Stimulated activated CD4-positive, alpha-beta T cell treated with anti-CD3 and anti-CD28 coated beads, Interleukin-2, amount 100 ng/mL, for 48 hours (primary cell): Measurements from ENCODE around the gene KCNE5.
"Not testable (repeated sequence)": the region's sequence is repeated elsewhere in the genome, so short reads cannot be mapped to it uniquely, and the experiment has no call there.

Source experiments
- DNase-seq, 2 donors: peaks; one replicate each; pipeline ENCODE4 v3.0.0-alpha.2; 2020

The KCNE5 gene, protein sequence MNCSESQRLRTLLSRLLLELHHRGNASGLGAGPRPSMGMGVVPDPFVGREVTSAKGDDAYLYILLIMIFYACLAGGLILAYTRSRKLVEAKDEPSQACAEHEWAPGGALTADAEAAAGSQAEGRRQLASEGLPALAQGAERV

DNA sequence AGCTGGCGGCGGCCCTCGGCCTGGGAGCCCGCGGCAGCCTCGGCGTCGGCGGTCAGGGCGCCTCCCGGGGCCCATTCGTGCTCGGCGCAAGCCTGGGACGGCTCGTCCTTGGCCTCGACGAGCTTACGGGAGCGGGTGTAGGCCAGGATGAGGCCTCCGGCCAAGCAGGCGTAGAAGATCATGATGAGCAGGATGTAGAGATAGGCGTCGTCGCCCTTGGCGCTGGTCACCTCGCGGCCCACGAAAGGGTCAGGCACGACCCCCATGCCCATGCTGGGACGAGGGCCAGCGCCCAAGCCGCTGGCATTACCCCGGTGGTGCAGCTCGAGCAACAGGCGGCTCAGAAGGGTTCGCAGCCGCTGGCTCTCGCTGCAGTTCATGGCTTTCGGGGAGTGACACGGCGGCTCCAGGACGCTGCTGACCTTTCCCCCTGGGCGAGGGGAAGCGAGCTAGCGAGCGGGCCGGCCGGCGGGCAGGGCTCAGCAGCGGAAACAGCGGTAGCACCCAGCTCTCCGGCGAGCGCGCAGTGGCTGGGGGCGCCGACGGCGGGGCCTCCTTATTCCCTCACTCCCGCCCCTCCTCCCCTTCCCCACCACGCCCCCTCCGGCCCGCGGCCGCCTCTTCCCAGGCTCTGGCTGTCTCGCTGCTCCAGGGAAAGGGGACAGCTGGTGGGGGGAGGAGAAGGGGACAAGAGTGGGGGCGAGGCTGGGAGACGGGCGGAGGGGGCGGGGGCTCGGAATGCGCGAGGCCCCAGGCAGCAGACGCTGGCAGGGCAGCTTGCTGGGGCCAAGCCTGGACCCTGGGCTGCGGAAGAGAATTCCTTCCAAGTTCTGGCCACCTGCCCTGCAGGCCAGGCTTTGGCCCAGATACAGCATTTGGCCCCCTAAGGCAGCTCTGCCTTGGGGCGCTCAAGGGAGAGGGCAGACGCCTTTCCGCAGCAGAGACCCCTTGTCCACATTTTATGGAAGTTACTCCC is at the start of gene KCNE5:
Gene KCNE5 (minus strand): TSS at position 532 of the 976 bp plus-strand sequence. CDS start 152 bp downstream, at position 380.
- DNase-seq: no peak

DNA sequence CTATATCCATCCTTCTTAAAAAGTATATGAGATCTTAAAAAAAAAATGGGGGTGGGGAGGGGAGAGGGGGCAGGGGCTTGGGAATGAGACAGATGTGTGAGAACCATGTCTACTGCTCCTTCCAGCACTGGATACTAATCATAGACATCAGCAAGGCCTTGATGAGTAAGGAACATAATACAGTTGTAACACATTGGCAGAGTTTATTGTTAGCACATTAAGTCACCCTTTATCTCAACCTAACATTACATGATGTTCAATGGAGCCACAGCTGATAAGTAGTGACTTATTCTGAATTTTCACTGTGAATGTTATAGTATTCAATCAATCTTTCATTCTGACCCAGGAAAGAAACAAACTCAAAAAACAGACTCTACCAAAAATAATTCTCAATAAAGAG is 47.3 kb upstream of the KCNE5 start:
- DNase-seq: no peak

DNA sequence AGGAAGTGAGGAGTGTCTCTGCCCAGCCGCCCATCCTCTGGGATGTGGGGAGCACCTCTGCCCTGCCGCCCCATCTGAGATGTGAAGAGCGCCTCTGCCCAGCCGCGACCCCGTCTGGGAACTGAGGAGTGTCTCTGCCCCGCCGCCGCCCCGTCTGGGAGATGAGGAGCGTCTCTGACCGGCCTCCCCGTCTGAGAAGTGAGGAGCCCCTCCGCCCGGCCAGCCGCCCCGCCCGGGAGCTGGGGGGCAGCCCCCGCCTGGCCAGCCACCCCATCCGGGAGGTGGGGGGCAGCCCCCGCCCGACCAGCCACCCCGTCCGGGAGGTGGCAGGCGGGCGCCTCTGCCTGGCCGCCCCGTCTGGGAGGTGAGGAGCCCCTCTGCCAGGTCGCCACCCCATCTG is 46.2 kb upstream of the KCNE5 start:
- not testable (repeated sequence) for DNase-seq

DNA sequence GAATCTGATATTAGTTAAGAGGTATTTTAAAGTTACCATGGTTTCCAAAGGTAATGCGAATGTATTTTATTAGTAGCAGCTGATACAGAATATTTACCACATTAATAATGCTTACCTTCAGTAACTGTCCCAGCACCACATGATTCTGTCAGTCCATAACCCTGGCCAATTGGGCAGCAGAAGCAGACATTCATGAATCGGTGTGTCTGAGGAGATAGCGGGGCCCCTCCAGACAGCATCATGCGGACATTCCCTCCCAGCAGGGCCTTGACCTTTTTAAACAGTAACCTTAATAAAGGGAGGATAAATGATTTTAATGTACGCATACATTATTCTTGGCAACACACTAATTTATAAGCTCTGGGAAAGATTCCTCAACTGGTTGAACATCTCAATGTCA is 43.0 kb upstream of the KCNE5 start:
- no peak for DNase-seq

DNA sequence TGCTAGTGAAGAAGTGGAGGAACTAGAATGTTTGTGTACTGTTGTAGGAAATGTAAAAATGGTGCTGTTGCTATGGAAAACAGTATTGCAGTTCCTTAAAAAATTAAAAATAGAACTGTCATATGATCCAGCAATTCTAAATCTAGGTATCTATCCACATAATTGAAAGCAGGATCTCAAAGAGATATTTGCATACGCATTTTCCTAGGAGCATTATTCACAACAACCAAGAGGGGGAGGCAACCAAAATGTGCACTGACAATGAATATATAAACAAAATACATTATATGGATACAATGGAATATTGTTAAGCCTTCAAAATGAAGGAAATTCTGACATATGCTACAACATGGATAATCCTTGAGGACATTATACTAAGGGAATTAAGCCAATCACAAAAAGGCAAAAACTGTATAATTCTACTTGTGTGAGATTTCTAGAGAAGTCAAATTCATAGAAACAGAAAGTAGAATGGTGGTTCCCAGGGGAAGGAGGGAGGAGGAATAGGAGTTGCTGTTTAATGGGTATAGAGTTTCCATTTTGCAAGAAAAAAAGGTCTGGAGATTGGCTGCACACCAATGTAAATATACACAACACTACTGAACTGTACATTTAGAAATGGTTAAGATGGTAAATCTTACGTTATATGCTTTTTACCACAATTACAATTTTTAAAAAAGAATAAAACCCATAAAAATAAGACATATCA is 35.6 kb upstream of the KCNE5 start:
- no peak for DNase-seq

DNA sequence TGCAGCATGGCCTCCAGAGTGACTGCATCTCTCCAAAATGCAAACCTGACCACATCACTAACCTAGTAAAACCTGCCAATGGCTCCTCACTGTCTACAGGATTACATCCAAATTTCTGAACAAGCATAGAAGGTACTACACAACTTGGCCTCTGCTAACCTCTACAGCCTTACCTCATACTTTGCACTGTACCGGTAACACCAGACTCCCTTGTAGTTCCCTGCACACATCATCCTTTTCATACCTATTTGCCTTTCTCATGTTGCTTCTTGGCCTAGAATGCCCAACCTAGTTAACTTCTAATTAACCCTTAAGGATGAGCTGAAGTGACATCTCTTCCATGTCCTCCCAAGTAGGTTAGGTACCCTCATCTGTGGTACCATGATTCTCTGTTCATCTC is 33.4 kb upstream of the KCNE5 start:
- DNase-seq: no peak

DNA sequence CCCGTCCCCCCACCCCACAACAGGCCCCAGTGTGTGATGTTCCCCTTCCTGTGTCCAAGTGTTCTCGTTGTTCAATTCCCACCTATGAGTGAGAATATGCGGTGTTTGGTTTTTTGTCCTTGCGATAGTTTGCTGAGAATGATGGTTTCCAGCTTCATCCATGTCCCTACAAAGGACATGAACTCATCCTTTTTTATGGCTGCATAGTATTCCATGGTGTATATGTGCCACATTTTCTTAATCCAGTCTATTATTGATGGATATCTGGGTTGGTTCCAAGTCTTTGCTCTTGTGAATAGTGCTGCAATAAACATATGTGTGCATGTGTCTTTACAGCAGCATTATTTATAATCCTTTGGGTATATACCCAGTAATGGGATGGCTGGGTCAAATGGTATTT is 32.4 kb upstream of the KCNE5 start:
- DNase-seq: not testable (repeated sequence)

DNA sequence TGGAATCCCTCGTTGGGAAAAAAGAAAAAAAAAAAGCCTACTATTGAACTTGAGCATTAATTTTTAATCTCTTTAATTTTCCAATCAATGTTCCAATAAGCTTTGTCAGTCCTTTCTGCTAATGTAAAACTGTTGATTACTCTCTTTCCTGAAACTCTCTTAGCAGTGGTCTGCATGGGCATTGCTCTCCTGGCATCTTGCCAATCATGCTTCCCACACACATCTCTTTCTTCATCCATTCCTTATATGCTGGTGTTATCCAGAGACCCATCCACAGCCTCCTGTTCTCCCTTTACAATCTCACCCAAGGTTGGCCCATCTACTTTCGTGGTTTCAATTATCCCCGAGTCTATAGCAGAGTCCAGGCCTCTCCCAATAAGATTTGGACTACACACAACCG is 31.8 kb upstream of the KCNE5 start:
- DNase-seq: no peak

DNA sequence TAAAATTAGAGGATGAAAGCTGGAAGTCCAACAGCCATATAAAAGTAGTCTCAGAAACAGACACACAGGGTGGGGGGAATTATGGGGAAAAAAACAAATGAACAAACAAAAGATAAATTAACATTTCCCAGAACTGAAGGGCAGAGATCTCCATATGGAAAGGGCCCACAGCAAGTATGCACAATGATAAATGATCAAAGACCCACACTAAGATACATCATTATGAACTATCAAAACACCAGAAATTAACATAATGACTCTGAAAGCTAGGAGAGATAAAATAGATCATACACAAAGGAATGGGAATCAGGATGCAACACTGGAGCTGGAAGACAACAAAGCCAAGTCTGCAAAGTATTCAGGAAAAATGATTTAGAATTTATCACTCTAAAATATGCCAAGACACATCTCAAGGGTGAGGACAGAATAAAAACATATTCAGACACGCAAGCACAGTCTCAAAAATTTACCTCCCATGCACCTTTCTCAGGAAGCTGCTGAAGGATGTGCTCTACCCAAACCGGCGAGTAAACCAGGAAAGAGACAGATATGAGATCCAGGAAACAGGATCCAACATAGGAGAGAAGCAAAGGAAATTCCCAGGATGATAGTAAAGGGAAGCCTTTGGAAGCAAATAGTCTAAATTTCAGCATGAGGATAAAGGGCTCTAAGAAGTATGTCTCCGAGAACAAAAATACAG is 30.7 kb upstream of the KCNE5 start:
- DNase-seq: no peak

DNA sequence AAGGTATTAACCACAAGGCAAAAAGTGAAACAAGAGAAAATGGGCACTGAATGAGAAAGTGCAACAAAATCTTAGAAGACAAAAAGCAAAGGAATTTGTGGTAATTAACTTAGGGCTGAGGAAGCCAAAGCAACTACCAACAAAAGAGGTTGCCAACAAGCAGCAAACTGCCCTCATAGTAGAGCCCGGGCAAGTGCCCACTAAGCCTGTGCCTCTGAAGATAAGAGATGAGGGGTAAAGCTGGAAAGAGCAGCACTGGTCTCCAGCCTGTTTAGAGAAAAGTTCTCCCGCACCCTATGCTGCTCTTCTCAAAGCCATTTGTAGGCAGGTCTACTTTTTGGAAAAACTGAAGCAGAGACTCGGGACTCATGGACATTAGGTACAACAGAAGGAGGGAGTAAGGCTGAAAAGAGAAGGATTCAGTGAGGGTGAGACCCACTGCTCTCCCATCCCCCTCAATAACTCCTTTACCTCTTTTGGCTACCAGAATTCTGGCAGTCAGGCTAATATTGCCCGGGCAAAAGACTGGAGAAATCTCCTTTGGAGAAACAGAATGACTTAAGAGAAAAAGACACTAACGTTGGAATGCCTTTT is 29.6 kb upstream of the KCNE5 start:
- no peak for DNase-seq

DNA sequence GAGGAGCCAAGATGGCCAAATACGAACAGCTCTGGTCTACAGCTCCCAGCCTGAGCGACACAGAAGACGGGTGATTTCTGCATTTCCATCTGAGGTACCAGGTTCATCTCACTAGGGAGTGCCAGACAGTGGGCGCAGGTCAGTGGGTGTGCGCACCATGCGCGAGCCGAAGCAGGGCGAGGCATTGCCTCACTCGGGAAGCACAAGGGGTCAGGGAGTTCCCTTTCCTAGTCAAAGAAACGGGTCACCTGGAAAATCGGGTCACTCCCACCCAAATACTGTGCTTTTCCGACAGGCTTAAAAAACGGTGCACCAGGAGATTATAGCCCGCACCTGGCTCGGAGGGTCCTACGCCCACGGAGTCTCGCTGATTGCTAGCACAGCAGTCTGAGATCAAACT is 19.7 kb upstream of the KCNE5 start:
- DNase-seq: not testable (repeated sequence)

DNA sequence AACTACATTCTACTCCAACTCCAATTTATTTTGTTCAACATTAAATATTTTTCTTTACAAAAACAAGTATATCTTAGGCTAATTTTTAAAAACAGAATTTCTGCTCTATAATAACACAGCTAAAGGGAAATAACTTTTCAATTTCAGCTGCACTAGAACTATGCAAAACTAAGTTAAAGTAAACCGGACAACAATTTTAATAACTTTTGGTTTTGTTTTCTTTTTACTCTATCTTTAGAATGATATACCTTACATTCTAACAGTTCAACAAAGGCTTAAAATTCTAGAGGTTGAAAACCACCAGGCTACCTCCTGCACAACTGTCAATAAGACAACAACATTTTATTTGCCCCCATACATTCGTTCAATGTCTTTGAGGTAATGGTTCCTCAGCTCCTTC is 18.7 kb upstream of the KCNE5 start:
- no peak for DNase-seq

DNA sequence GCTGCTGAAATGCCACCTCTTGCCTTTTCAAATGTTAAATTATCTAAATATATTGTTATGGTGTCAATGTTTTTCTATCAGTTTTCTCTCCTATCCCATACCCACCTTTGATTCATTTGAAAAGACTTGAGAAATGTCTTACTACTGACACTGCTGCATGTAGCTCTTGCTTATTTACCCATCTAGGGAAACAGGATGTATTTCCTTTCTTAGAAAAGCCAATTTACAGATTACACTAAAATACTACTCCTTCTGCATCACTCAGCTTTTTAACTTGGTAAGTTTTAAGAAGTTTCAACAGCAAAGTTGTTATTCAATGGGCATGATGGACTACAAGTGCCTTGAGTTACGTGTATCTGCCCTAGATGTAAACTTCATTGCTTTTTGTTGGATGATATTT is 13.2 kb upstream of the KCNE5 start:
- DNase-seq: no peak

DNA sequence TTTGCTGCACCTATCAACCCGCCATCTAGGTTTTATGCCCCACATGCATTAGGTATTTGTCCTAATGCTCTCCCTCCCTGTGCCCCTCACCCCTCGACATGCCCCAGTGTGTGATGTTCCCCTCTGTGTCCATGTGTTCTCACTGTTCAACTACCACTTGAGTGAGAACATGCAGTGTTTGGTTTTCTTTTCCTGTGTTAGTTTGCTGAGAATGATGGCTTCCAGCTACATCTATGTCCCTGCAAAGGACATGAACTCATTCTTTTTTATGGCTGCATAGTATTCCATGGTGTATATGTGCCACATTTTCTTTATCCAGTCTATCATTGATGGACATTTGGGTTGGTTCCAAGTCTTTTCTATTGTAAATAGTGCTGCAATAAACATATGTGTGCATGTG is 12.5 kb upstream of the KCNE5 start:
- DNase-seq: not testable (repeated sequence)

DNA sequence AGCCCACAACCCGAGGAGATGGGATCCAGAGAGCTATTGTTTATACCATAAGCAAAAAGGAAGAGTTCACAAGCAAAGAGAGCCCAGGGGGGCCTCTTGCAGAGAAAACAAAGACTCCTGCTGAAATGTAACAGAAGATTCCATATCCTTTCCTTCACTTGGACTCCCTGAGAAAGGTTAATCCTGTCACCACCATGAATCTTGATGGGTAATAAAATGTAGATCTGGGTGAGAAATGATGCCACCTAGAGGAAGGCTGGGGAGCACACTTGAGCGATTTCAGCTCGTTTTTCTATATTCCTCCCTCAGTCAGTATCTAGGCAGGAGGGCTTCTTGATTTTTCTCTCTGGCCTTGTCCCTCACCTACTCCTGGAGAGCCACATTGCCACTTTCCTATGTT is 10.2 kb upstream of the KCNE5 start:
- DNase-seq: no peak

DNA sequence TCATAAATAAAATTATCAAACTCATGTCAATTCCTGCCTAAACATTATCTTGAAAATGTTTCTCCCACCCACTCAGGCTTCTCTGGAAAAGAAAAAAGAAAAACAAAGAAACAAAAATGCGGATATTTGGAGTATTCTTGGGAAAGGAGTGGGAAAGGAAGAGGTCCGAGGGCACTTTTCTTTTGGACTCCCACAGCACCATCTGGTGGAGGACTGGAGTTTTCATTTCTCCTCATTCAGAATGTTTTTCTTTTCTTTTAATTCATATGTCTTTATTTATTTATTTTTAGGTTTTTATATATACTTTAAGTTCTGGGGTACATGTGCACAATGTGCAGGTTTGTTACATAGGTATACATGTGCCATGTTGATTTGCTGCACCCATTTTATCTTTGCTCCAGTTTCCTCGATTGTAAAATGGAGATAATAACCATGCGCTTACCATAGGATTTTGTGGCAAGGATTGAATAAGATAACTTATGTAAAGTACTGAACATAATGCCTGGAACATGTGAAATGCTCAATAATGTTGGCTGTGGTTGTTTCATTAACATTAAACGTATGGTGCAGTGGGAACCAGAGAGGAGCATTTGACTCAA is 8.0 kb upstream of the KCNE5 start:
- no peak for DNase-seq

DNA sequence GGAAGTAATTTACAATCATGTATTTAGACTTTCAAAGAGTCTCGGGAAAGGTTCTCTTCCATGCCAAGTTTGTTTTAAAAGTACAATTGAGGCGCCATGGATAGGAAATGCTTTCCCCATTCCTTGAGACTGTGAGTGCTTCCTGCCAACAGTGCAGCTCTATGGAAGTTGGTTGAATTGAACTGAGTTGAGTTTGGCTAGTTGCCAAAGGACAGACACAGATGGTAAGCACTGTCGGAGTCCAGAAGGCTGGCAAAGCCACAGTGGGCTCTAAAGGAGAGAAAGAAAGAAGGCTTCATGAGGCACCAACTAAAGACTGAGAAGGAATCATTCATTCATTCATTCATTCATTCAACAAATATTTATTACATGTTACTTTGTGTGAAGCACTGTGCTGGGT is 4.3 kb upstream of the KCNE5 start:
- DNase-seq: no peak

DNA sequence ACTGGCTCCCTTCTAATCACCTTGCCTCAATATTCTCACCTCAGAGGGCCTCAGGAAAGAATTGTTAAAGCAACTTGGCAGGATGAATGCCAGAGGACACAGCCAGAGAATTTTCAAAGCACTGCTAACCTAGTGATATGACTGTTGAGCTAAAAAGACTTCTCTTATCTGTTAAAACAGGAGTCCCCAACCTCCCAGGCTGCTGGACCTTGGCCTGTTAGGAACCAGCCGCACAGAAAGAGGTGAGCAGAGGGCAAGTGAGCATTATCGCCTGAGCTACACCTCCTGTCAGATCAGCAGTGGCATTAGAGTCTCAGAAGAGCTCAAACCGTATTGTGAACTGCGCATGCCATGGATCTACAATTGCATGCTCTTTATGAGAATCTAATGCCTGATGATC is 1.7 kb upstream of the KCNE5 start:
- DNase-seq: no peak

DNA sequence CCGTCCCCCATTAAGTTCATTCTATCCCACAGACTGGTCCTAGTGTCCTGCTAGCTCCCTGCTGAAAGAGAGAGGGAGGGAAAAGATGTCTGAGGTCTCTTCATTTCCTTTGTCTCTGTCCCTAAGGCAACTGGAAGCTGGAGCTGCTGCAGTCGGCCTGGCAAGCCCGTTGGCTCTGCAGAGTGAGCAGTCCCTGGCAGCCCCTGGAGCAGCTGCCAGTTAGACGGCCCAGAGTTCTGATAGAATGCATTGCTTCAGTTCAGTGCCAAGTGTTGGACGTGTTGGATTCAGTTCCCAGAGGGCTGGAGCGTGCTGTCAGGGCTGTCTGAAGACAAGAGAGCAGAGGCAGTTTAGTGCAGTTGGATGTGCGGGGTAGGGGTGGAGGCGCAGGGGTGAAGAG is 975 bp downstream of the KCNE5 start:
- DNase-seq: no peak

DNA sequence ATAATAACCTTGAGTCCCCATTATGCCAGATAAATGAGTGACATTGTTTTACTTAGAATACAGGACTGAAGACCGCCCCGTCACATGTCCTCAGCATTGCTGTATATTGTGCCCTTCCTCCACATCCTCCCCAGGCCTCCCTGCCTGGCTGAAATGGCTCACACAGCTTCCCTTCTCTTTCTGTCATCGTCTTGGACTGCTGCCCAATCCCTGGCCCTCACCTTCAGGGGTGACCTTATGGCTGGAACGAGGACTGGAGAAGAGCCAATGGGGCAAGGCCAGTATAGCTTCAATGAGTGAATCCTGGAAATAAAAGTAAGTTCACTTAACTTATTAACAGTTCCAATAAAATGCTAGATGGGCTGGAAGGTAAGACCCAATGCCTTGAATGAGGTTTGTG is 2.7 kb downstream of the KCNE5 start:
- no peak for DNase-seq

DNA sequence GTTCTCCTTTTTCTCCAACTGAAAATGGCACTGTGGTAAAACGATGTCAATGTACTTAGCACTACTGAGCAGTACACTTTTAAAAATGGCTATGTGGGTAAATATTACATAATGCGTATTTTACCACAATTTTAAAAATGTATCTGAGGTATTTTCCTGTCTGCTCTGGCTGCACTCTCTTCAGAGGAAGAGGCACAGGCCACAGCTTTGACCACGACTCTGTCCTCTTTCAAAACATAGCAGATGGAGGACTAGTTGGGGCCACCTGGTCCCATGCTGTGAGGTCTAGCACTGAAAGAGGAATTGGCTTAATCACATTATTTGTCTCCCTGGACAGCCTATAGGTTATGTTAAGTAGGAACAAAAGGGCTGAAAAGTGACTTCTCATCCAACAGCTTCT is 5.2 kb downstream of the KCNE5 start:
- DNase-seq: no peak

DNA sequence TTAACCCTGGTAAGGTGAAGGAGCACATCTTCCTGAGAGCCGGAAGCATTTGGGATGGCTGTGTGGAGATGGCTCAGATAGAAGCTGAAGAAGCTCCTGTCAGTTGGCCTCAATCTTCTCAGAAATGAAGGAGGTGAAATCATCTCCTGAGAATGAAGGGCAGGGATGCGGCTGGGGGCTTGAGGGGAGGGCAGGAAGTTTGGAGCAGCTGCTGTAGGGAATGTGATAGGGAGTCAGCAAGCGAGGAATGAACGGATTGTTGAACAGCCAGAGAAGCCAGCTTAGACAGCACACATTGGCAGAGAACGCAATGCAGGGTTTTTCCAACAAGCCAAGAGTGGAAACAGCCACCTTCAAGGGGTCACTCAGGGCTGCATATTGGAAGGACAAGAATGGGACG is 10.0 kb downstream of the KCNE5 start:
- no peak for DNase-seq
